ENCODE results near the gene CMIP. TPM values are rescaled to one million over a fixed set of nuclear protein-coding genes. Genes with fewer than 3 reads are reported as not detected.

CMIP gene
- total and polyA plus RNA-seq, 3 experiments from 2014 or later = 1.0 to 24.4 (median 23.6) TPM

GRCh38 chr16:81456523-81457325 lies 12.1 kb downstream of the CMIP start:
- no peaks in the 10 kb centered on the region for H3K27me3 ChIP-seq (ENCODE audit: insufficient read depth, low read length, poor library complexity, severe bottlenecking)
- no peak overlapping the region for H3K4me3 ChIP-seq (ENCODE audit: low read length)
- peaks cover 5 to 47% (median 10%) of the 10 kb centered on the region in 3 donors for H3K36me3 Mint-ChIP-seq
- POLR2A ChIA-PET = no interaction called here
- no peaks in the 10 kb centered on the region for H3K9me3 Mint-ChIP-seq
- CTCF ChIA-PET = interaction anchor here (1.2 kb wide), 1 partner anchor 13 kb away, joined by 3 read pairs; no protein-coding TSS in a partner anchor
- no peaks in the 10 kb centered on the region for H3K9me3 ChIP-seq (ENCODE audit: low read length)
- peaks cover 6% of the 10 kb centered on the region for H3K36me3 ChIP-seq (ENCODE audit: insufficient read depth, low read length)
- H3K4me1 Mint-ChIP-seq = peaks cover 59 to 86% (median 64%) of the 10 kb centered on the region in 3 donors
- H3K4me1 ChIP-seq (ENCODE audit: insufficient read depth, low read length) = peaks cover 17% of the 10 kb centered on the region
- no peak for DNase-seq
- H3K27ac Mint-ChIP-seq = peak overlapping the region in 5 of 8 donors; percentile 22 to 81 (median 27)
- H3K27me3 Mint-ChIP-seq = peaks cover 0 to 2% of the 10 kb centered on the region in 2 donors
- H3K4me3 Mint-ChIP-seq = no peak overlapping the region
- peak overlapping the region; percentile 70 for H3K27ac ChIP-seq (ENCODE audit: low read depth, low read length)

DNA sequence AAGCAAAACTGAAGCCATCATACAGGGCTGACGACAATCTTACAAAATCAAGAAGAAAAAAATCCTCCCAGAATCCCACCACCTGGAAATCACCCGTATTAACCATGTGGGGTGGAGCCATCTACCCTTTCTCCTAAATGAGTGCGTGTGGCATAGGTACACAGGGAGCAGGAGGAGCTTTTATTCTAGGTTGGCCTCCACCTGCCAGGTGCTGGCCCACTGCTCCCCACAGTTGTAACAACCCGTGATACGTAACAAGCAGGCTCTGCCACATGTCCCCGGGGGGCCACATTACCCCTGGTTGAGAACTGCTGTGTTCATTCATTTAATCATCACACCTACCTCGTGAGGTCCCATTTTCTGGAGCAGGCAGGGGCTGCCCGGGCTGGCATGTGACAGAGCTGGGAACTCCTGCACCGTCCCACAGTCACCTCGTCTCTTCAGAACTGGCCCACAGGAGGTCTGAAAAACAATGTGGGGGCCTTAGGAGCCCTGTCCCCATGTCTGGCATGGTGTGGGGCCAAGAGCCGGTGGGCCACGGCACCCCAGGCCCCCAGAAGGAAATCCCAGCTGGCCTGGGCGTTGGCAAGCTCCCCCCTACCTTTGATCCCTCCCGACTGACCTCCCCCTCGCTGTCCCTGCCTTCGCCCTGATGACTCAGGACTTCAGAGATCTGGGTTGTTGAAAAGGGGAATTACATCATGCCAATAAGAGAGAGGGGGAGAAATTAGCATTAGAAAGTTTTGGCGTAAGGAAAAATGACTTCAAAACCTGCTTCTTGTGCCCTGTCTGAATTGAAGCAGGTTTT lies 12.9 kb downstream of the CMIP start:
- H3K27me3 Mint-ChIP-seq = peaks cover 0 to 2% of the 10 kb centered on the region in 2 donors
- peaks cover 17% of the 10 kb centered on the region for H3K4me1 ChIP-seq (ENCODE audit: insufficient read depth, low read length)
- DNase-seq = no peak
- CTCF ChIA-PET = interaction anchor here (1.2 kb wide), 1 partner anchor 12 kb away, joined by 3 read pairs; no protein-coding TSS in a partner anchor
- peaks cover 59 to 86% (median 64%) of the 10 kb centered on the region in 3 donors for H3K4me1 Mint-ChIP-seq
- H3K4me3 Mint-ChIP-seq = peak overlapping the region in 1 of 7 donors; percentile 46
- H3K36me3 ChIP-seq (ENCODE audit: insufficient read depth, low read length) = peaks cover 6% of the 10 kb centered on the region
- peak overlapping the region in 7 of 8 donors; percentile 22 to 63 (median 29) for H3K27ac Mint-ChIP-seq
- no peak overlapping the region for H3K4me3 ChIP-seq (ENCODE audit: low read length)
- POLR2A ChIA-PET = no interaction called here
- peaks cover 5 to 45% (median 10%) of the 10 kb centered on the region in 3 donors for H3K36me3 Mint-ChIP-seq
- no peaks in the 10 kb centered on the region for H3K27me3 ChIP-seq (ENCODE audit: insufficient read depth, low read length, poor library complexity, severe bottlenecking)
- H3K9me3 Mint-ChIP-seq = no peaks in the 10 kb centered on the region
- peak overlapping the region; percentile 70 for H3K27ac ChIP-seq (ENCODE audit: low read depth, low read length)
- no peaks in the 10 kb centered on the region for H3K9me3 ChIP-seq (ENCODE audit: low read length)

GRCh38 chr16:81458149-81458669 lies 13.6 kb downstream of the CMIP start:
- peaks cover 0 to 2% of the 10 kb centered on the region in 2 donors for H3K27me3 Mint-ChIP-seq
- H3K4me3 ChIP-seq (ENCODE audit: low read length) = no peak overlapping the region
- CTCF ChIA-PET = no interaction called here
- peaks cover 12% of the 10 kb centered on the region for H3K4me1 ChIP-seq (ENCODE audit: insufficient read depth, low read length)
- H3K27ac Mint-ChIP-seq = peak overlapping the region in 3 of 8 donors; percentile 22 to 42 (median 39)
- no peak for DNase-seq
- H3K27ac ChIP-seq (ENCODE audit: low read depth, low read length) = peak overlapping the region; percentile 70
- H3K4me1 Mint-ChIP-seq = peaks cover 54 to 86% (median 64%) of the 10 kb centered on the region in 3 donors
- no peaks in the 10 kb centered on the region for H3K27me3 ChIP-seq (ENCODE audit: insufficient read depth, low read length, poor library complexity, severe bottlenecking)
- no peaks in the 10 kb centered on the region for H3K9me3 ChIP-seq (ENCODE audit: low read length)
- H3K36me3 Mint-ChIP-seq = peaks cover 5 to 48% (median 10%) of the 10 kb centered on the region in 3 donors
- H3K9me3 Mint-ChIP-seq = no peaks in the 10 kb centered on the region
- H3K4me3 Mint-ChIP-seq = no peak overlapping the region
- POLR2A ChIA-PET = no interaction called here
- H3K36me3 ChIP-seq (ENCODE audit: insufficient read depth, low read length) = peaks cover 6% of the 10 kb centered on the region

DNA sequence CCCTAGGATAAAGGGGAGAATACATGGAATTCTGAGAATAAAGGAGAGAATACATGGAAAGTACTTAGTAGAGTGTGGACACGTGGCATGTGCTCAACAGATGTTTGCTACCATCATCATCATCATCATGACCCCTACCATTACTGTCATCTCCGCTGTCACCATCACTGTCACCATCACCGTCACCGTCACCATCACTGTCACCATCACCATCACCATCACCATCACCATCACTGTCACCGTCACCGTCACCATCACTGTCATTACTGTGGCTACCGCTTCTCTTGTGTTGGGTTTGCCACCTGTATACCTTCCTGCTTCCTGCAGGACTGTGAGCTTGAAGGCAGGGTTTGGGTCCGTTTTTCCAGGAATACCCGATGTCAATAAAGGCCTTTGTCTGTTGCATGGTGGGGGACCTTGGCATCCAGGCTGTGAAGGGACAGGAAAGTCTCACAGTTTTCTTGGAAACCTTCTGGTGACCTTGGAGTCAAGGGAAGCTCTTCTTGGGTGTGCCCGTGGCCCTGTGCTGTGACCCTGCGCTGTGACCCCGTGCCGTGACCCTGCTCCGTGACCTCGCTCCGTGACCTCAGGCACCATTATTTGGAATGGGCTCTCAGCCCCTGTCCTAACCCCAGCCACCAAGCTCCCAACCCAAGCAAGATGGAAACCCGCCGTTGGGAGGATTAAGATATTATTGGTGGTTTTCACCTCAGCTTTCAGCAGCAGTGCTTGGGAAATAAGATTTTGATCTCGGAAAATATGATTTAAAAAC lies 14.4 kb downstream of the CMIP start:
- Mint-ChIP-seq H3K4me3 (no peak overlapping the region), H3K9me3 (no peaks in the 10 kb centered on the region), H3K4me1 (peaks cover 54 to 86% (median 66%) of the 10 kb centered on the region in 3 donors), H3K36me3 (peaks cover 5 to 51% (median 10%) of the 10 kb centered on the region in 3 donors), H3K27me3 (peaks cover 0 to 2% of the 10 kb centered on the region in 2 donors), H3K27ac (peak overlapping the region in 4 of 8 donors; percentile 12 to 76 (median 48))
- H3K27me3 ChIP-seq (ENCODE audit: insufficient read depth, low read length, poor library complexity, severe bottlenecking) = no peaks in the 10 kb centered on the region
- H3K27ac ChIP-seq (ENCODE audit: low read depth, low read length) = no peak overlapping the region
- H3K36me3 ChIP-seq (ENCODE audit: insufficient read depth, low read length) = peaks cover 6% of the 10 kb centered on the region
- H3K4me1 ChIP-seq (ENCODE audit: insufficient read depth, low read length) = peaks cover 12% of the 10 kb centered on the region
- CTCF ChIA-PET = no interaction called here
- H3K9me3 ChIP-seq (ENCODE audit: low read length) = no peaks in the 10 kb centered on the region
- no peak overlapping the region for H3K4me3 ChIP-seq (ENCODE audit: low read length)
- no peak for DNase-seq
- POLR2A ChIA-PET = no interaction called here

GRCh38 chr16:81460075-81460474 lies 15.5 kb downstream of the CMIP start:
- Histone ChIP-seq H3K4me3 (ENCODE audit: low read length) (no peak overlapping the region), H3K36me3 (ENCODE audit: insufficient read depth, low read length) (peaks cover 6% of the 10 kb centered on the region), H3K9me3 (ENCODE audit: low read length) (no peaks in the 10 kb centered on the region), H3K4me1 (ENCODE audit: insufficient read depth, low read length) (peaks cover 17% of the 10 kb centered on the region), H3K27ac (ENCODE audit: low read depth, low read length) (no peak overlapping the region), H3K27me3 (ENCODE audit: insufficient read depth, low read length, poor library complexity, severe bottlenecking) (no peaks in the 10 kb centered on the region)
- Mint-ChIP-seq H3K27me3 (peaks cover 0 to 2% of the 10 kb centered on the region in 2 donors), H3K4me1 (peaks cover 55 to 86% (median 68%) of the 10 kb centered on the region in 3 donors), H3K4me3 (peak overlapping the region in 1 of 7 donors; percentile 18), H3K9me3 (no peaks in the 10 kb centered on the region), H3K27ac (peak overlapping the region in 3 of 8 donors; percentile 42 to 74 (median 50)), H3K36me3 (peaks cover 5 to 53% (median 12%) of the 10 kb centered on the region in 3 donors)
- DNase-seq = no peak
- POLR2A ChIA-PET = no interaction called here
- CTCF ChIA-PET = no interaction called here

DNA sequence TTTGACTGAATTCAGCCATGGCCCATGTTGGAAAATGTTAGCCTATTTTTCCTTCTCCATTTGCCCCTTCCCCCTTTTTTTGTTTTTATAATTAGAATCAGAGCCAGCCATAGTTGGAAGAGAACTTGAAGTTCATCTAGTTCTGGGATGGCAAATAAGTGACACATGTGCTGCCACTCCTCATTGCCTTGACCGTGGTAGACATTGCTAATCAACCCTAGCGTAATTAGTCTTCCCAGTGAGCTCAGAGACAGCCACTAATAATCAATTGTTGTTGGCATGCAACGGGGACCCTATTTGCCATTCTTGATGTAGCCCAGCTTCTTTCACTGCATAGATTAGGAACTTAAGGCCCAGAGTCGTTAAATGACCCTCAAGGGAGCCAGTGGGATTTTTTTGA lies 16.6 kb downstream of the CMIP start:
- H3K4me1 Mint-ChIP-seq = peaks cover 58 to 86% (median 73%) of the 10 kb centered on the region in 3 donors
- H3K27ac ChIP-seq (ENCODE audit: low read depth, low read length) = no peak overlapping the region
- no peaks in the 10 kb centered on the region for H3K9me3 Mint-ChIP-seq
- H3K36me3 ChIP-seq (ENCODE audit: insufficient read depth, low read length) = peaks cover 6% of the 10 kb centered on the region
- POLR2A ChIA-PET = no interaction called here
- DNase-seq = no peak
- no peak overlapping the region for H3K4me3 ChIP-seq (ENCODE audit: low read length)
- CTCF ChIA-PET = no interaction called here
- H3K27me3 Mint-ChIP-seq = peaks cover 0 to 2% of the 10 kb centered on the region in 2 donors
- H3K4me1 ChIP-seq (ENCODE audit: insufficient read depth, low read length) = peaks cover 25% of the 10 kb centered on the region
- H3K36me3 Mint-ChIP-seq = peaks cover 5 to 47% (median 12%) of the 10 kb centered on the region in 3 donors
- no peaks in the 10 kb centered on the region for H3K9me3 ChIP-seq (ENCODE audit: low read length)
- peak overlapping the region in 7 of 8 donors; percentile 19 to 89 (median 69) for H3K27ac Mint-ChIP-seq
- no peak overlapping the region for H3K4me3 Mint-ChIP-seq
- H3K27me3 ChIP-seq (ENCODE audit: insufficient read depth, low read length, poor library complexity, severe bottlenecking) = no peaks in the 10 kb centered on the region

- no peaks in the 10 kb centered on the region for H3K9me3 Mint-ChIP-seq
- no peak overlapping the region for H3K4me3 ChIP-seq (ENCODE audit: low read length)
- peaks cover 0 to 2% of the 10 kb centered on the region in 2 donors for H3K27me3 Mint-ChIP-seq
- no peaks in the 10 kb centered on the region for H3K9me3 ChIP-seq (ENCODE audit: low read length)
- peaks cover 5 to 42% (median 12%) of the 10 kb centered on the region in 3 donors for H3K36me3 Mint-ChIP-seq
- no peak for DNase-seq
- no peaks in the 10 kb centered on the region for H3K27me3 ChIP-seq (ENCODE audit: insufficient read depth, low read length, poor library complexity, severe bottlenecking)
- H3K36me3 ChIP-seq (ENCODE audit: insufficient read depth, low read length) = peaks cover 1% of the 10 kb centered on the region
- no peak overlapping the region for H3K27ac ChIP-seq (ENCODE audit: low read depth, low read length)
- peaks cover 60 to 86% (median 78%) of the 10 kb centered on the region in 3 donors for H3K4me1 Mint-ChIP-seq
- H3K4me3 Mint-ChIP-seq = peak overlapping the region in 1 of 7 donors; percentile 29
- POLR2A ChIA-PET = no interaction called here
- CTCF ChIA-PET = interaction anchor here (0.8 to 1.7 kb wide), 3 partner anchors 10 to 161 kb away, joined by 3 read pairs; no protein-coding TSS in a partner anchor
- H3K4me1 ChIP-seq (ENCODE audit: insufficient read depth, low read length) = peaks cover 30% of the 10 kb centered on the region
- peak overlapping the region in 7 of 8 donors; percentile 18 to 92 (median 68) for H3K27ac Mint-ChIP-seq
These were observed 17.2 kb downstream of the CMIP start for GRCh38 chr16:81461766-81462165.

All from CD8-positive, alpha-beta memory T cell (primary cell).